GM12801 (cell line): ENCODE results near the gene SUSD4.

Source experiments
- TF ChIP-seq, protein P1 (sequence below): IDR thresholded peaks from one replicate; pipeline ENCODE4 v1.5.1; 2011; ENCODE audit warnings: control low read depth; ENCODE audit not compliant: insufficient read length; ENCODE audit errors: extremely low read depth

The SUSD4 gene

DNA sequence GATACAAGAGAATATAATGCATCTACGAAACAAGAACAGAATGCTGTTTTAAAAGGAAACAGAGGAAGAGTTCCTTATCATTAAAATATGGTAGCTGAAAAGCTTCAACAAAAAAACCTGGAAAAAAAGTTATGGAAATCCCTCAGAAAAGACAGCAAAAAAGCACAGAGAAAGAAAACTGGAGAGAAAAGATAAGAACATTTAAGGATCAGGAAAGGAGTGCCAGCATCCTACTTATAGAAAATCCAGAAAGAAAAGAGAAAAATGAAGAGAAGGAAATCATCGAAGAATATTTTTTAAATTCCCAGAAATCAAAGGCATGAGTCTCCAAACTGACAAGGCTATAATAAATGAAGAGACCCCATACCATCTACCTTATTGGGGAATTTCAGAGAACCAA is 29.8 kb downstream of the SUSD4 start:
- TF ChIP-seq, protein P1, sequence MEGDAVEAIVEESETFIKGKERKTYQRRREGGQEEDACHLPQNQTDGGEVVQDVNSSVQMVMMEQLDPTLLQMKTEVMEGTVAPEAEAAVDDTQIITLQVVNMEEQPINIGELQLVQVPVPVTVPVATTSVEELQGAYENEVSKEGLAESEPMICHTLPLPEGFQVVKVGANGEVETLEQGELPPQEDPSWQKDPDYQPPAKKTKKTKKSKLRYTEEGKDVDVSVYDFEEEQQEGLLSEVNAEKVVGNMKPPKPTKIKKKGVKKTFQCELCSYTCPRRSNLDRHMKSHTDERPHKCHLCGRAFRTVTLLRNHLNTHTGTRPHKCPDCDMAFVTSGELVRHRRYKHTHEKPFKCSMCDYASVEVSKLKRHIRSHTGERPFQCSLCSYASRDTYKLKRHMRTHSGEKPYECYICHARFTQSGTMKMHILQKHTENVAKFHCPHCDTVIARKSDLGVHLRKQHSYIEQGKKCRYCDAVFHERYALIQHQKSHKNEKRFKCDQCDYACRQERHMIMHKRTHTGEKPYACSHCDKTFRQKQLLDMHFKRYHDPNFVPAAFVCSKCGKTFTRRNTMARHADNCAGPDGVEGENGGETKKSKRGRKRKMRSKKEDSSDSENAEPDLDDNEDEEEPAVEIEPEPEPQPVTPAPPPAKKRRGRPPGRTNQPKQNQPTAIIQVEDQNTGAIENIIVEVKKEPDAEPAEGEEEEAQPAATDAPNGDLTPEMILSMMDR, result no peak

DNA sequence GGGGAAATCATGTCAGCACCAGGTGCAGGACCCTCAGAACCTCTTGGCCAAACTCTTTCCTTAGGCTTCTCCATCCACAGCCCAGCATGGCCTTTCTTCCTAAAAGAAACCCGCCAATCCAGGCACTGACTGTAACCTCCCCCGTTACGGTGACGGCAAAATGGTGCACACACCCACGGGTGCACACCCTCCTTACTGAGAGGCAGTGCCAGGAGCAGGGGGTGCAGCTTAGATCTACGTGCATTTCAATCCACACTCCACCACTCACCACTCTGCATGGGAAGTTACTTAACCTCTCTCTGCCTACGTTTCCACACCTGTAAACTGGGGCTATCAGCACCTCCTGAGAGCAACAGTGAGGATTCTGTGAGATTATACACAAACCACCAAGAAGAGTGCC is 31.0 kb downstream of the SUSD4 start:
- TF ChIP-seq, protein P1, result no peak

DNA sequence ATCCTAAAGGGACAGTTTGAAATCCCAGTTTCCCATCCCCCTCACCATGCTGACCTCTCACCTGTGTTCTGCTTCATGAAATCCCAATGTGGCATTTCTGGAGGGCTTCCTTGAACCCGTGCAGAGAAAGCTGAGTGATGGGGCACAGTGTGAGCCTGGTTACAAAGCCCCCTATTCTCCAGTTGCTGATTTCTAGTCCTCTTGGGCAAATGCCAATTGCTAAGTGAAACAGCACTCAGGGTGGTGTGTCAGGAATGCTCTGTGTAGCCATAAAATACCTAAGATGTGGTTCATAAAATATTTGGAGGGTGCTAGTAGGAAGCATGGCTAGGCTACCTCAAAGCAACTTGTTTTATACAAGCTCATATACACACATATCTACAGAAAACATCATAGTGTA is 32.0 kb downstream of the SUSD4 start:
- TF ChIP-seq, protein P1, result no peak

DNA sequence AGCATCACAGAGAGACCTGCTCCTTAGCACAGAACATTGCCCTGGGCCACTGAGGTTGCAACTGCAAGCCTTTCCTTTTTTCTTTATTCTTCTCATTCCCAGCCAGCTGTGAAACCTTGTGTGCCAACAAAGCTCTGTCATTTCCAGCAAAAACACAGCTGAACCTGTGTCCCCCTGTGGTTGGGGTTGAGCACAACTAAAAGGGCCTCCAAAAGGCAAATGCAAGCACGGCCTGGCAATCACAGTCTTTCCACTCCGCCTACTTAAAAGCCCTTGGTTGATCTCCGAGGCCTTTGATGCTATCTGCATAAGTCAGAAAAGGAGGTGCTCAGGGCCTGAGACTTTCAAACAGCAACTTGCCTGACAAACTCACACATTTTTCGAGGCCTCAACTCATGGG is 32.7 kb downstream of the SUSD4 start:
- TF ChIP-seq, protein P1, result no peak

DNA sequence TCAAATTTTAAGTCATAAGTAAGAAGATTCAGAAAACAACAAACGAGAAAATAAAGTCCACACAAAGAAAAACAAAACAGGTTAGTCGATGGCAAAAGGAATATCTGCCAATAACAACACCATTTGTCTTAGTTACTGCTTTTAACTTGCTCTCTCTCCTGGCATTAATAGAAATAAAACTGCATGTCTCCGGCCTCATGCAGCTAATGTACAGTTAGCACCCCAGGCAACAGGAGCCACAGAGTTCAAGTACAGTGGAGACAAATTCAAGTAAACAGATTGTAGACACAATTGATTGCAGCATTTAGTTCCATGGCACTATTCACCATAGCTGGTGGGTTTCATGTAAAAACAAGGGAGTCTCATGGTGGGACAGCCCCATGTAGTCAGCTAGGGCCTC is 33.5 kb downstream of the SUSD4 start:
- TF ChIP-seq, protein P1, result no peak

DNA sequence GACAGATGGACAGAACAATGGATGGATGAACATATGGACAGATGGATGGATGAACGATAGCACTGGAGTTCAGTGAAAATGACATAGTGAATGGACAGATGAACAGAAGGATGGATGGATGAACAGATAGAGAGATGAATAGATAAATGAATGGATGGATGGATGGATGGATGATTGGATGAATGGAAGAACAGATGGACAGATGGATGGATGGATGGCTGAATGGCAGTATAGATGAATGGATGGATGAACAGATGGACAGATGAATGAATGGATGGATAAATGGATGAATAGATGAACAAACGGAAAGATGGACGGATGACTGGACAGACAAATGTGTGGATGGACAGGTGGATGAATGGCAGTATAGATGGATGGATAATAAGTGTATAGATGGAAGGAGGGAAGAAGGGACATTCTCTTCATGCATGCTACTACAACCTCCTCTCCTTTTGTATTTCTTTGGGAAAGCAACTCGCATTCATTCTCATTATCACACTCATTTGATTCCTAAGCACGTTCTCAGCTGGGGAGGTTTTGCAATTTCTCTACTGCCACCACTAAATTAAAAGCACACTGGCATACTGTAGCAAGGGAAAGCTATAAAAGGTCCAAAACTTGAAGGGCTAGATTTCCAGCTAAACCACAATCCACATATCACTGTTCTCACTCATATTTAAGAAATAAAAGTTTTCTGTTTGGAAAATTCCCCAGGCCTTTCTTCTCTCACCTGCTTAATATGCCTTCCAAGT is 34.1 kb downstream of the SUSD4 start:
- TF ChIP-seq, protein P1, result no peak

DNA sequence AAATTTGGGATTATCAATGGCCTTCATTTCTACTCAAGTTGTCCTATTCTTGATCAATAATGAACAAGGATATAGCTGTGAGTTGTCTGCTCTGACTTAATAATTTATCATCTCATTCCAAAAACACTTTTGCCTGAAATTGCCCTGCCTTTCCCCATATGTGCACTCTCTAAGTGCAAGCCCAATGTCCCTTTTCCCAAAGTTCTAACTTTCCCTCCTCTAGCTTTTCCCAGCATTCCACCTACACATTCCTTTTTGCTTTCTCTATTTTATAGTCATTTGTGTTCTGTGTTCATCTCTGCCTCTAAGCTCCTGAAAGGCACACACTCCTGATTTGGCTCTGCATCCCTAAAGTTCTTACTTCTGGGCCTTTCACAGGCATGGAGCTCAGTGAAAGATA is 34.7 kb downstream of the SUSD4 start:
- TF ChIP-seq, protein P1, result no peak
